Testis (tissue), 3 donors: ENCODE data around the gene THSD7A. TPM values are rescaled to one million over a fixed set of nuclear protein-coding genes. Genes with fewer than 3 reads are reported as not detected.

ENCODE experiments used
- DNase-seq: peaks from one replicate; pipeline ENCODE4 v3.0.0-alpha.2; 2019
- H3K27ac ChIP-seq, 2 donors: fragments of 200-600 bp; sonication (generic); one replicate each; pipeline ENCODE4 v1.5.1; 2019
- H3K27me3 ChIP-seq: fragments of 200-600 bp; sonication (generic); one replicate; pipeline ENCODE4 v1.5.1; 2019
- H3K36me3 ChIP-seq: fragments of 200-600 bp; sonication (generic); one replicate; pipeline ENCODE4 v1.5.1; 2017; ENCODE audit warnings: low read depth; ENCODE audit errors: missing control alignments
- H3K4me1 ChIP-seq: fragments of 200-600 bp; sonication (generic); one replicate; pipeline ENCODE4 v1.5.1; 2019
- H3K4me3 ChIP-seq, 2 donors: fragments of 200-600 bp; sonication (generic); one replicate each; pipeline ENCODE4 v1.5.1; 2017 to 2019
- H3K9me3 ChIP-seq: fragments of 200-600 bp; sonication (generic); one replicate; pipeline ENCODE4 v1.5.1; 2017
- CTCF ChIP-seq, 3 experiments: fragments of 450-650 bp in 2 of 3; fragments of 200-600 bp in 1 of 3; sonication (generic) in 1 of 3; IDR thresholded peaks; one replicate each; pipeline ENCODE4 v1.5.1; 2016 to 2019; ENCODE audit warnings: antibody characterized with exemption in 3 of 3, mild to moderate bottlenecking in 2 of 3, moderate library complexity in 1 of 3
- POLR2A ChIP-seq: fragments of 450-650 bp; IDR thresholded peaks from one replicate; pipeline ENCODE4 v1.6.1; 2017; ENCODE audit warnings: antibody characterized with exemption, mild to moderate bottlenecking, moderate library complexity
- WGBS, 2 donors: methylation state at CpG; one replicate each; pipeline ENCODE4 v1.1.5; 2018; 5-methylcytosine and 5-hydroxymethylcytosine counted together
- intact Hi-C: fragments of 100-400 bp; cut with DNase I; formaldehyde crosslinking; loops from one replicate; pipeline ENCODE4 v1.15.1; 2023; ENCODE audit warnings: low total_unique reads
- polyA plus RNA-seq: library from polyadenylated mRNA; stranded (reverse); fragments of 350-450 nt; fragmentation: Illumina TruSeq; extraction: RNeasy Lipid Tissue Mini Kit (QIAGEN cat#74804); gene quantifications from one replicate; pipeline ENCODE4 v1.2.3, GENCODE V29; 2014; ENCODE audit warnings: low read depth, low replicate concordance; ENCODE audit not compliant: insufficient read depth
- total RNA-seq, 2 donors: library from RNA; depleted of rRNA; stranded (reverse); fragments of >200 nt; gene quantifications; one replicate each; pipeline ENCODE4 v1.2.3, GENCODE V29; 2016

The THSD7A gene
- total and polyA plus RNA-seq, 3 donors from 2014 or later = 1.6 to 7.0 (median 6.8) TPM

GRCh38 chr7:11786186-11786585, 45.8 kb downstream of the THSD7A start:
- WGBS, 2 donors = 98% methylated on average over 2 of the region's 2 CpGs
- Histone ChIP-seq H3K36me3 (no peaks in the 10 kb centered on the region), H3K9me3 (no peaks in the 10 kb centered on the region), H3K4me3 (no peak overlapping the region), H3K27me3 (no peaks in the 10 kb centered on the region), H3K27ac (no peak overlapping the region), H3K4me1 (no peaks in the 10 kb centered on the region)
- no peak for DNase-seq
- intact Hi-C loops = no loop called here
- TF ChIP-seq POLR2A = no peak
- no peak for TF ChIP-seq CTCF (IDR thresholded peaks at IDR 0.05)

GRCh38 chr7:11784769-11785536, 47.0 kb downstream of the THSD7A start:
- H3K27ac ChIP-seq = no peak overlapping the region
- DNase-seq = no peak
- intact Hi-C loops = no loop called here
- H3K36me3 ChIP-seq = no peaks in the 10 kb centered on the region
- 91 to 95% methylated on average over 3 of the region's 3 CpGs for WGBS, 2 donors
- H3K4me3 ChIP-seq = no peak overlapping the region
- no peaks in the 10 kb centered on the region for H3K4me1 ChIP-seq
- H3K9me3 ChIP-seq = no peaks in the 10 kb centered on the region
- TF ChIP-seq CTCF (IDR thresholded peaks at IDR 0.05) (no peak), POLR2A (no peak)
- H3K27me3 ChIP-seq = no peaks in the 10 kb centered on the region

- intact Hi-C loops = no loop called here
- DNase-seq = no peak
- Histone ChIP-seq H3K27ac (no peak overlapping the region), H3K36me3 (no peaks in the 10 kb centered on the region), H3K9me3 (no peaks in the 10 kb centered on the region), H3K27me3 (no peaks in the 10 kb centered on the region), H3K4me1 (no peaks in the 10 kb centered on the region), H3K4me3 (no peak overlapping the region)
- 68 to 84% methylated on average over 7 of the region's 7 CpGs for WGBS, 2 donors
- TF ChIP-seq POLR2A (no peak), CTCF (IDR thresholded peaks at IDR 0.05) (no peak)
Measured at GRCh38 chr7:11779864-11780674, 51.9 kb downstream of the THSD7A start.

GRCh38 chr7:11776039-11776438, 56.0 kb downstream of the THSD7A start:
- Histone ChIP-seq H3K4me1 (no peaks in the 10 kb centered on the region), H3K27ac (no peak overlapping the region), H3K9me3 (no peaks in the 10 kb centered on the region), H3K27me3 (no peaks in the 10 kb centered on the region), H3K4me3 (no peak overlapping the region), H3K36me3 (no peaks in the 10 kb centered on the region)
- WGBS, 2 donors = 60 to 61% methylated on average over 2 of the region's 2 CpGs
- no peak for DNase-seq
- TF ChIP-seq CTCF (IDR thresholded peaks at IDR 0.05) = no peak
- intact Hi-C loops = no loop called here
